Fibroblast of peridontal ligament (primary cell): ENCODE measurements around the gene LORICRIN.
"Not testable (repeated sequence)": the region's sequence is repeated elsewhere in the genome, so short reads cannot be mapped to it uniquely, and the experiment has no call there.

ENCODE experiments used
- DNase-seq: peaks from one replicate; pipeline ENCODE4 v3.0.0-alpha.2; 2010; ENCODE audit errors: extremely low read depth

LORICRIN gene, protein sequence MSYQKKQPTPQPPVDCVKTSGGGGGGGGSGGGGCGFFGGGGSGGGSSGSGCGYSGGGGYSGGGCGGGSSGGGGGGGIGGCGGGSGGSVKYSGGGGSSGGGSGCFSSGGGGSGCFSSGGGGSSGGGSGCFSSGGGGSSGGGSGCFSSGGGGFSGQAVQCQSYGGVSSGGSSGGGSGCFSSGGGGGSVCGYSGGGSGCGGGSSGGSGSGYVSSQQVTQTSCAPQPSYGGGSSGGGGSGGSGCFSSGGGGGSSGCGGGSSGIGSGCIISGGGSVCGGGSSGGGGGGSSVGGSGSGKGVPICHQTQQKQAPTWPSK

DNA sequence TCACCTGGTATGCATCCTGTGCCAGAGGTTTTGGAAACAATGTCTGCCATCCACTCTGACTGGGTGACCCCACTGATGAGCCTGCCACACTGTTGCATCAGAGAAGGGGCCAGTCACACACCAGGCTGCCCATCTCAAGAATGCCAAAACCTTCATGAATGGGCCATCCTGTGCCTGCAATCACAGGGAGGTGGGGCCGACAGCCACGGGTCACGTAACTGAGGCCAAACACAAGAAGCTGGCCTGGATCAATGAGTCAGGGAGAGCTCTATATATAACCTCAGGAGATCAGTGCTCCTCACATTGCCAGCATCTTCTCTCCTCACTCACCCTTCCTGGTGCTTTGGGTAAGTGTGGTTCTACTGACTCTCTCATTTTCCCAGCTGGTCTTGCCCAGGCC is at the start of gene LORICRIN:
Gene LORICRIN, plus strand, starts transcription at position 301 of the 400 bp plus-strand sequence. CDS start 1,263 bp downstream, outside the sequence.
- DNase-seq: no peak

DNA sequence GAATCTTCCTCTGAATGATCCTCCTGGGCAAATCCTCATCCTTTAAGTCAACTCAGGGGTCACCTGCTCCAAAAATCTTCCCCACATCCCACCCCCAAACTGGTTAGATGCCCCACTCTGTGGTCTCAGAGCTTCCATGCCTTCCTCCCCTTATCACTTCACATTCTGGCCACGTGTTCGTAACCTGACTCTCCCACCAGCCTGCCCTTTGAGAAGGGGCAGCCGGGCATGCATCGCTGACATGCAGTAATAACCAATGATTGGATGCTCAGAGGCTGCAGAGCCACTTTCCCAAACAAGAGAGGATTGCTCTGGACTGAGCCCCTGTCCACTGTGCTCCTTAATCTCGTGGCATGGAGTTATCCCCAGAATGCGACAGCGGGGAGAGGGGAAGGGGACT is 49.3 kb upstream of the LORICRIN start:
- no peak for DNase-seq

GRCh38 chr1:153212201-153212600 is 47.3 kb upstream of the LORICRIN start:
- DNase-seq: no peak

- DNase-seq: no peak
These were observed 46.0 kb upstream of the LORICRIN start for GRCh38 chr1:153213519-153213918.

GRCh38 chr1:153217212-153217611 is 42.3 kb upstream of the LORICRIN start, which contains the start of gene PRR9:
TSS of gene PRR9 (plus strand) at chr1:153217584. CDS start at chr1:153218145, 561 bp downstream.
- no peak for DNase-seq

GRCh38 chr1:153217744-153218416 is 41.6 kb upstream of the LORICRIN start:
- no peak for DNase-seq

DNA sequence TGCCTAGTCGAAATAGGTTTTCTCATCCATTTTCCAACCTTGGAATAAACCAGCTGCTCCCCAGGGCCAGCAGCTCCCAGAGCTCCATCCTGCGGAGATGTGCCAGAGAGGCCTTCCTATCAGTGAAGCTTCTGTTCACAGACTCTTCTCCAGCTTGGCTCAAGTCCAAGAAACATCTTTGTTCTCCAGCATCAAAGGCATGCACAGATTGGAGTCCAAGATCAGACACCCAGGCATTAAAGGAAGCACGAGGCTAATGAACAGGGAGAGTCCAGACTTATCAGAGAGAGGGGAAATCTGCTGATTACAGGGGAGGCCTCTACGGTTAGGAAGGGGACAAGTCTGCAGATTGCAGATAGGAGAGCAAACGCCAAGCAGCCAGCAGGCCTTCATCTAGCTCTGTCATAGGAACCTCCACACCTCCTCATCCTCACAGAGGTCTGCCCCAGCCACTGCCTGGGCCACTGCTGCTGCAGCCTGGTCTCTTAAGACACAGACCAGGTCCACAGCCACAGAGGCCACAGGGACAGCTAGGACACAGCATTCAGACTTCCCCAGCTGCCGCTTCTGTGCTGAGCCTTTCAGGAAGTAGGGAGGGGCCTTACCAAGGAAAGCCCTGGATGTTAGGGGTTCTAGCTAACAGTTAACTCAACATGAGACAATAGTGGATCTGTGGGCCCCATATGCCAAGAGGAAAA is 38.7 kb upstream of the LORICRIN start:
- no peak for DNase-seq

GRCh38 chr1:153223040-153223891 is 36.2 kb upstream of the LORICRIN start:
- DNase-seq: peak; percentile 45

- DNase-seq: no peak
These were observed 31.7 kb upstream of the LORICRIN start for GRCh38 chr1:153227810-153228209.

- no peak for DNase-seq
These were observed 31.0 kb upstream of the LORICRIN start for GRCh38 chr1:153228491-153228890.

- DNase-seq: not testable (repeated sequence)
These were observed 30.2 kb upstream of the LORICRIN start for GRCh38 chr1:153229076-153229829.

DNA sequence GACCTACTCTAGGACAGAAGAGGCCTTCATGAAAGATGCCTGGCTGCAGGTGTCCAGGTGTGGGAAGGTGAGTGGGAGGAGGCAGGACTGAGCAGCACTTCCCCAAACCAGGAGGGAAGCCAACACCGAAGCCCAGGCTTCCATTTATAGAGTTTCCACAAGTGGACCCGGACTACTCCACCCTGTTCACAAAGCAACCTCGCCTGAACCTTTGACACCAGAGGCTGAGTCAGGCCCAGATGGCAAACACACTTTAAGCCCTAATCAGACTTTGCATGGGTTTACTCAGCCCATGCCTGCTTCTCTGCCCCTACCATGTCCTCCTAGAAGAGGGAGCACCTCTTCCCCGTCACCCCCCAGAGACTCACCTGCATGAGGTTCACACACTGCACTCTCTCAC is 28.1 kb upstream of the LORICRIN start:
- no peak for DNase-seq

DNA sequence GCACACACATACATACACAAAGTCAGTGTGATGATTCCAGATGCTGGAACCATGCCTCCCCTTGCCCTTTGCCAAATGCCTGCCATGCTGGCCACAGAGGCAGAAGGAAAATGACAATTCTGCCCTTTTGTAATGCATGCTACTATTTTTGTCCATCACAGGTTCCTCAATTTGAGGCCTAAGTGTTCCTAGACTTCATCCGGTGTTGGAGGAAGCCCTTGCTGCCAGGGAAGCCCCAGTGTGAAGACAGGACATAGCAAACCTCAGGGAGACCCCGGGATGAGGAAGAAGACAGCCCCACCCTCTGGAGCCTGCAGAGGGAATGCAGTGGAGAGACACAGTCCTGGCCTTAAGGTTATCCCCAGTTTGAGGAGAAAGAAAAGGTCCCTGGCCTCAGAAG is 27.7 kb upstream of the LORICRIN start:
- no peak for DNase-seq

DNA sequence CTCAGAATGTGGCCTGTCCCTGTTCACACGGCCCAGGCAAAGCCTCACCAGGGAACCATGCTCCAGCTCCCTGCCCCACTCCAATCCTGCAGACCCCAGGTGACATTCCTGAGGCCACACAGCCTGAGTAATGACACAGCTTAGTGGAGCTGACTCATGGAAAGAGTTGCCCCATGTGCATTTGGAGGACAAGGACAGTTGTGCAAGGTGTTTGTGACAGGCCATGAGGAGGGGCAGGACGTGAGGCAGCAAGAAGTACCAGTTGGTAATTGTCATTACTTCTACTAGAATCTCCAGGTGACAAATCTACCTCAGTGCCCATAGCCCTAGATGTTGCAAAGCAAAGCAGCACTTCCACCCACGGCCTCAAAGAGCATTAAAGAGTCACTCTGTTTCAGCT is 26.9 kb upstream of the LORICRIN start:
- no peak for DNase-seq

DNA sequence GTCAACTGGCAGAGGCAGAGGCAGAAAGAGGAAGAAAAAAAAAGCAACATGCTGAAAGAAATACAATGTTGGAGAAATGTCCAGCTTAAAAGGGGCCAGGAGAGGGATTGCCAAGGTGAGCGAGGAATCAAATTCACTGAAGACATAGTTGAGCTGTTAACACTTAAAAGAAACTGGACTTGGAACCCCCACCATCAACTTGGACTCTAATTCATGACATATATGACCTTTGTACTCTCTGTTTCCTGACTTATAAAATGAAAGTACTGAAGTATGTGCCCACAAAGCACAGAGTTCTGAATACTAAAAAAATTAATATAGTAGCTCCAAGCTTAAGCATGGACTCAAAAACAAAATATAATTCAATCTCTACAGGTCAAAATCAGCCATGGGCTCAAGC is 26.0 kb upstream of the LORICRIN start:
- no peak for DNase-seq

GRCh38 chr1:153238527-153238926 is 21.0 kb upstream of the LORICRIN start:
- DNase-seq: no peak

- no peak for DNase-seq
These were observed 17.3 kb upstream of the LORICRIN start for GRCh38 chr1:153242160-153242559.

DNA sequence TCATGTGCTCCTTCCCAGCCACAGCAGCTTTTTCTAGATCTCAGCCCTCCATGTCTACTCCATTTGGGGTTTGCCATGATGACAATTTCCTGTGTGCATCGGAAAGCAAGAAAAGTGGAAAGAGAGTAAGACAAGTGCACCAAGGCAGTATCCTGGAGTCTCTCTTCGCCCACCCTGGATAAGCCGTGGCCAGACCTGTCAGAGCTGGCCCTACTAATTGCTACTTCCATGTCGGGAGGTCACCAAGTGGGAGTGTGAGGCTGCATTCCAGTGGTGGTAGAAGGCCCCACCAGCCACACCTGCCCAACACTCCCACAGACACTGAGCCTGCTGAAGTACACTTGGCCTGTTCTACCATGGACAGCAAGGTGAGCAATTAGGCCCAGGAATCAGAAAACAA is 14.0 kb upstream of the LORICRIN start:
- no peak for DNase-seq

- no peak for DNase-seq
These were observed 13.5 kb upstream of the LORICRIN start for GRCh38 chr1:153246018-153246417.

GRCh38 chr1:153246825-153247224 is 12.7 kb upstream of the LORICRIN start:
- no peak for DNase-seq
